Measurements from ENCODE around the gene DNAJC25. TPM values are rescaled to one million over a fixed set of nuclear protein-coding genes. Genes with fewer than 3 reads are reported as not detected.
"Not testable (repeated sequence)": the region's sequence is repeated elsewhere in the genome, so short reads cannot be mapped to it uniquely, and the experiment has no call there.

The DNAJC25 gene
- total and polyA plus RNA-seq, 3 experiments from 2014 or later, result 2.0 to 6.0 (median 5.7) TPM

DNA sequence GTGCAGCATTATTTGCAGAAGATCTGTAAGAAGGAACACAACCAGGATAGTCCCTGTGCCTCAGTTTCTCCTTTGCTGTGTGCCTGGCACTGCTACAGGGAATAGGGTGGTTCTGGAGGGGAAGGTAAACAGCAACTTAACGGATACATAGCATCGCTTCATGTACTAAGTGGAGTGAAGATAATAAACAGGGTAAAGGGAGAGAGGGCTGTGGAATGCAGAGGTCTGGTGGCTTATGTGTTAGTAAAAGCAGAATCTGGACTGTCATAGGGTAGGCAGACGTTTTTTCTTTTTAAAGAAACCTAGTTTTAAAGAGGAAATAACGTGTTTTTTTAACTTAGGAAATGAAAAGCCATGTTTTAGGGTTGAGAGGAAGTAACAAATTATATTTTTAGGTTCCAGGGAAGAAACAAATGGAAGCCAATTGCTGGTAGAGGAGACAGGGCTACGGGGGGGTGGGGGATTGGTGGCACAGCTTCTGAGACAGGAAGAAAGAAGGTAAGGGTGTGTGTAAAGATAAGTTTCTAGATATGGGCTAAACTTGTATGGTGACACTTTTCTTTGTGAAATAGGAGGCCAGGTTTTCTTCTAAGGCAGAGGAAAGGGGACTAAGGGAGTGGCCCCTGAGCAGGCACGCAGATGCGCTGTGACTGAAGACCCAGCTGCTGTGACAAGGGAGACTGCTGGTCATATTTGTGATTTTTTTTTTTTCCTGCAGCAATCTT, 31.6 kb downstream of the DNAJC25 start:
- H3K4me3 ChIP-seq (ENCODE audit: low read length), result peak overlapping the region; percentile 82

DNA sequence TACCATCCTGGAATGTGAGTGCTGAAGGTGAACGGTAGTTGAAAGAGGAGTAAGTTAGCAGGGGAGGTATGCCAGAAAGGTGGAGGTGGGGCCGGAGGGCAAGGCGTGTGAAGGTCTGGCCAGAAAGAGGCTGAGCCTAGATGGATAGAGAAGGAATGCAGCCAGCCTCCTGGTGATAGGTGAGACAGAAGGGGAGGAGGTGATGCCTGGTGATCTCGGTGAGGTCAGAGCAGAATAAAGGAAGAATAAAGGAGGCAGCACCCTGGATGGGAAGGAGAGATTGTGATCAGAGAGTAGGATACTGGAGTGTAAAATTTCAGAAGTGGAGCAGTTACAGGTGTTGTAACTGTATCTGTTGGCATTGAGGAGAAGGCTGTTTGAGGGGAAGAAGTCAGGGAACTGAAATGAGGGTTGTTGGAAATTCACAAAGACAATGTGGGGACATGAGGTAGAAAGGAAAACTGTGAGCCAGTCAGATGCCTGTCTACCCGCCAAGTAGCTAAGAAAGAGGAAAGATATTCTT, 32.2 kb downstream of the DNAJC25 start:
- DNase-seq, result no peak
- Mint-ChIP-seq H3K4me1 (peaks cover 27 to 48% (median 47%) of the 10 kb centered on the region in 3 donors), H3K27me3 (no peaks in the 10 kb centered on the region), H3K4me3 (peak overlapping the region; percentile 93 to 98 (median 96)), H3K9me3 (no peaks in the 10 kb centered on the region), H3K27ac (peak overlapping the region; percentile 31 to 98 (median 88)), H3K36me3 (peaks cover 0 to 30% (median 4%) of the 10 kb centered on the region in 3 donors)
- H3K27ac ChIP-seq (ENCODE audit: low read depth, low read length), result peak overlapping the region; percentile 62
- H3K27me3 ChIP-seq (ENCODE audit: insufficient read depth, low read length, poor library complexity, severe bottlenecking), result no peaks in the 10 kb centered on the region
- H3K4me1 ChIP-seq (ENCODE audit: insufficient read depth, low read length), result peaks cover 30% of the 10 kb centered on the region
- no peaks in the 10 kb centered on the region for H3K36me3 ChIP-seq (ENCODE audit: insufficient read depth, low read length)
- H3K4me3 ChIP-seq (ENCODE audit: low read length), result peak overlapping the region; percentile 82
- no peaks in the 10 kb centered on the region for H3K9me3 ChIP-seq (ENCODE audit: low read length)
- POLR2A ChIA-PET, result no interaction called here
- CTCF ChIA-PET, result no interaction called here

More for the DNA sequence above, 31.6 kb downstream of the DNAJC25 start:
- H3K9me3 ChIP-seq (ENCODE audit: low read length), result no peaks in the 10 kb centered on the region
- POLR2A ChIA-PET, result interaction anchor here (1.0 to 2.0 kb wide), 2 partner anchors 32 to 1089 kb away, joined by 4 to 10 read pairs; partner anchors contain the start of gene DNAJC25
- Mint-ChIP-seq H3K27ac (peak overlapping the region; percentile 31 to 98 (median 88)), H3K27me3 (no peaks in the 10 kb centered on the region), H3K36me3 (peaks cover 0 to 26% (median 4%) of the 10 kb centered on the region in 3 donors), H3K4me1 (peaks cover 27 to 48% (median 47%) of the 10 kb centered on the region in 3 donors), H3K9me3 (no peaks in the 10 kb centered on the region), H3K4me3 (peak overlapping the region; percentile 93 to 98 (median 96))
- H3K4me1 ChIP-seq (ENCODE audit: insufficient read depth, low read length), result peaks cover 30% of the 10 kb centered on the region
- peak in 1 of 5 donors; percentile 20 for DNase-seq
- peak overlapping the region; percentile 62 for H3K27ac ChIP-seq (ENCODE audit: low read depth, low read length)
- H3K27me3 ChIP-seq (ENCODE audit: insufficient read depth, low read length, poor library complexity, severe bottlenecking), result no peaks in the 10 kb centered on the region
- H3K36me3 ChIP-seq (ENCODE audit: insufficient read depth, low read length), result no peaks in the 10 kb centered on the region
- CTCF ChIA-PET, result interaction anchor here (1.5 kb wide), 1 partner anchor 9 kb away, joined by 4 read pairs; no protein-coding TSS in a partner anchor

DNA sequence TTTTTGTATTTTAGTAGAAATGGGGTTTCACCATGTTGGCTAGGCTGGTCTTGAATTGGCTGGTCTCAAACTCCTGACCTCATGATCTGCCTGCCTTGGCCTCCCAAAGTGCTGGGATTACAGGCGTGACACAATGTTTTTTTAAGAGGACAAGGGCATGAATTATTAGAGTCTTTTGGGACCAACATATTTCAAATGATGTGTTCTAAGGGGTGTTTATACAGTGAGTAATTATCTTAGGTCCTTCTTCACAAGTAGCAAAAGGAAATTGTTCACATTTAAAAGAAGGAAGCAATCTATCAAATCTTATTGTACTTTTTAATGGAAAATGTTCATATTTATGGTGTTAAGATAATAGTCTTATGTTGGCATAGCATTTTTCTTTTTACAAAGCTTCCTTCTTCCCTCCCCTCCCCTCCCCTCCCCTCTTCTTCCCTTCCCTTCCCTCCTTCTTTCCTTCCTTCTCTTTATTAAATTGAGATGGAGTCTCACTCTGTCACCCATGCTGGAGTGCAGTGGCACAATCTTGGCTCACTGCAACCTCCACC, 37.0 kb downstream of the DNAJC25 start:
- no peak overlapping the region for H3K4me3 ChIP-seq (ENCODE audit: low read length)
- peaks cover 21% of the 10 kb centered on the region for H3K4me1 ChIP-seq (ENCODE audit: insufficient read depth, low read length)
- Mint-ChIP-seq H3K4me3 (no peak overlapping the region), H3K27me3 (no peaks in the 10 kb centered on the region), H3K4me1 (peaks cover 11 to 26% (median 21%) of the 10 kb centered on the region in 3 donors), H3K36me3 (peaks cover 0 to 46% (median 9%) of the 10 kb centered on the region in 3 donors), H3K27ac (peak overlapping the region in 1 of 8 donors; percentile 42), H3K9me3 (no peaks in the 10 kb centered on the region)
- POLR2A ChIA-PET, result no interaction called here
- CTCF ChIA-PET, result no interaction called here
- no peaks in the 10 kb centered on the region for H3K9me3 ChIP-seq (ENCODE audit: low read length)
- no peak overlapping the region for H3K27ac ChIP-seq (ENCODE audit: low read depth, low read length)
- no peak for DNase-seq
- no peaks in the 10 kb centered on the region for H3K36me3 ChIP-seq (ENCODE audit: insufficient read depth, low read length)
- no peaks in the 10 kb centered on the region for H3K27me3 ChIP-seq (ENCODE audit: insufficient read depth, low read length, poor library complexity, severe bottlenecking)

DNA sequence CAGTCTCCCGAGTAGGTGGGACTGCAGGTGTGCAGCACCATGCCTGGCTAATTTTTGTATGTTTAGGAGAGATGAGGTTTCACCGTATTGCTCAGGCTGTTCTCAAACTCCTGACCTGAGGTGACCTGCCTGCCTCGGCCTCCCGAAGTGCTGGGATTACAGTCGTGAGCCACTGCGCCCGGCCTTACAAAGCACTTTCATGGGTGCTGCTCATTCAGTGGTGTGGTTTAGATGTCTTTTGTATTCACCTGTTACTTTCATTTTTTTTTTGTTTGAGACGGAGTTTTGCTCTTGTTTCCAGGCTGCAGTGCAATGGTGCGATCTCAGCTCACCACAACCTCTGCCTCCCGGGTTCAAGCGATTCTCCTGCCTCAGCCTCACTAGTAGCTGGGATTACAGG, 37.5 kb downstream of the DNAJC25 start:
- CTCF ChIA-PET; H3K27ac ChIP-seq (ENCODE audit: low read depth, low read length); H3K27me3 Mint-ChIP-seq; H3K9me3 ChIP-seq (ENCODE audit: low read length); POLR2A ChIA-PET; H3K27me3 ChIP-seq (ENCODE audit: insufficient read depth, low read length, poor library complexity, severe bottlenecking); H3K4me3 ChIP-seq (ENCODE audit: low read length); H3K36me3 ChIP-seq (ENCODE audit: insufficient read depth, low read length); H3K4me3 Mint-ChIP-seq; DNase-seq; H3K9me3 Mint-ChIP-seq: not testable (repeated sequence)
- Mint-ChIP-seq H3K36me3 (peaks cover 0 to 43% (median 7%) of the 10 kb centered on the region in 3 donors), H3K27ac (peak overlapping the region in 1 of 8 donors; percentile 42), H3K4me1 (peaks cover 6 to 21% (median 16%) of the 10 kb centered on the region in 3 donors)
- peaks cover 16% of the 10 kb centered on the region for H3K4me1 ChIP-seq (ENCODE audit: insufficient read depth, low read length)

DNA sequence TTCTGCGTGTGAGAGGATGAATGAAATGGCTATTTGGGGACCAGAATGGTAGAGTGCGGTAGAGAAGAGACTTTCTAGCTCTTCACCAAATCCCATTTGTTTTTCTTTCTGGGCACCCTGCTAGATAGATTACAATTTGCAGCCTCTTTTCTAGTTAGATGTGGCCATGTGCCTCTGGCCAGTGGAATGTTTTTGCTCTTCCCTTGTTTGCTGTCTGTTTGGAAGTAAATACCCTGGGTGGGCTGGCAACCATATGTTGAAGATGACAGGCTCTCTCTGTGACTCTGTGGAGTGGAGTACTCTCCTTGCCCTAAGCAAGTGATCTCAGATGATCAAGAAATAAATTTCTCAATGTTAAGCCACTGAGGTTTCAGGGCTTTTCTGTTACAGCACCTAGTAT, 43.2 kb downstream of the DNAJC25 start:
- no peaks in the 10 kb centered on the region for H3K9me3 Mint-ChIP-seq
- ChIA-PET CTCF (no interaction called here), POLR2A (no interaction called here)
- H3K9me3 ChIP-seq (ENCODE audit: low read length), result no peaks in the 10 kb centered on the region
- no peak overlapping the region for H3K4me3 ChIP-seq (ENCODE audit: low read length)
- no peak for DNase-seq
- no peak overlapping the region for H3K27ac Mint-ChIP-seq
- no peaks in the 10 kb centered on the region for H3K36me3 ChIP-seq (ENCODE audit: insufficient read depth, low read length)
- no peak overlapping the region for H3K27ac ChIP-seq (ENCODE audit: low read depth, low read length)
- no peaks in the 10 kb centered on the region for H3K4me1 ChIP-seq (ENCODE audit: insufficient read depth, low read length)
- peaks cover 0 to 41% (median 18%) of the 10 kb centered on the region in 3 donors for H3K36me3 Mint-ChIP-seq
- no peaks in the 10 kb centered on the region for H3K4me1 Mint-ChIP-seq
- H3K27me3 Mint-ChIP-seq, result no peaks in the 10 kb centered on the region
- H3K27me3 ChIP-seq (ENCODE audit: insufficient read depth, low read length, poor library complexity, severe bottlenecking), result no peaks in the 10 kb centered on the region
- no peak overlapping the region for H3K4me3 Mint-ChIP-seq

GRCh38 chr9:111676116-111676515, 45.0 kb downstream of the DNAJC25 start:
- no peak for DNase-seq
- Histone ChIP-seq H3K27ac (ENCODE audit: low read depth, low read length) (no peak overlapping the region), H3K36me3 (ENCODE audit: insufficient read depth, low read length) (no peaks in the 10 kb centered on the region), H3K4me3 (ENCODE audit: low read length) (no peak overlapping the region), H3K4me1 (ENCODE audit: insufficient read depth, low read length) (no peaks in the 10 kb centered on the region), H3K9me3 (ENCODE audit: low read length) (no peaks in the 10 kb centered on the region), H3K27me3 (ENCODE audit: insufficient read depth, low read length, poor library complexity, severe bottlenecking) (no peaks in the 10 kb centered on the region)
- H3K9me3 Mint-ChIP-seq, result no peaks in the 10 kb centered on the region
- H3K4me1 Mint-ChIP-seq, result no peaks in the 10 kb centered on the region
- no peak overlapping the region for H3K27ac Mint-ChIP-seq
- H3K4me3 Mint-ChIP-seq, result no peak overlapping the region
- peaks cover 0 to 33% (median 14%) of the 10 kb centered on the region in 3 donors for H3K36me3 Mint-ChIP-seq
- CTCF ChIA-PET, result no interaction called here
- POLR2A ChIA-PET, result no interaction called here
- no peaks in the 10 kb centered on the region for H3K27me3 Mint-ChIP-seq

GRCh38 chr9:111678293-111678692, 47.2 kb downstream of the DNAJC25 start:
- H3K4me3 Mint-ChIP-seq, result no peak overlapping the region
- Histone ChIP-seq H3K27me3 (ENCODE audit: insufficient read depth, low read length, poor library complexity, severe bottlenecking) (no peaks in the 10 kb centered on the region), H3K36me3 (ENCODE audit: insufficient read depth, low read length) (no peaks in the 10 kb centered on the region), H3K4me3 (ENCODE audit: low read length) (no peak overlapping the region), H3K27ac (ENCODE audit: low read depth, low read length) (no peak overlapping the region), H3K4me1 (ENCODE audit: insufficient read depth, low read length) (no peaks in the 10 kb centered on the region), H3K9me3 (ENCODE audit: low read length) (no peaks in the 10 kb centered on the region)
- no peak overlapping the region for H3K27ac Mint-ChIP-seq
- no peaks in the 10 kb centered on the region for H3K27me3 Mint-ChIP-seq
- no peaks in the 10 kb centered on the region for H3K9me3 Mint-ChIP-seq
- H3K4me1 Mint-ChIP-seq, result no peaks in the 10 kb centered on the region
- no peak for DNase-seq
- CTCF ChIA-PET, result no interaction called here
- H3K36me3 Mint-ChIP-seq, result peaks cover 0 to 29% (median 13%) of the 10 kb centered on the region in 3 donors
- POLR2A ChIA-PET, result no interaction called here

DNA sequence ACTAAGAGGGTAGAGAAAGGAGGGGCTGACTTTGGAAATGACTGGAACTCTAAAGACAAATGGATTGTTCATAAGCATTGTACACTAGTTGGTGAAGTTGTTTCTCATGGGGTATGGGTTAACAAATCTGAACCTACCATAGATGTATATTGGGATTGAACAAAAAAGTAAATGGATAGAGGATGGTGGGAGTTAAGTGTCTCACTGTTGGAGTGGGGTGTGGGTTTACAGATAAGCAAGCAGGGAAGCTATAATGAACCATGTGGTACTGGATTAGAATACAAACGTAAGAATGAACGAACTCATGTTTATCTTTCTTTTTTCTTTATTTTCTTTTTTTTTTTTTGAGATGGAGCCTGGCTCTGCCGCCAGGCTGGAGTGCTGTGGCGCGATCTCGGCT, 48.1 kb downstream of the DNAJC25 start:
- DNase-seq, result no peak
- H3K36me3 Mint-ChIP-seq, result peaks cover 0 to 29% (median 13%) of the 10 kb centered on the region in 3 donors
- CTCF ChIA-PET, result no interaction called here

More for the DNA sequence above, 48.1 kb downstream of the DNAJC25 start:
- Histone ChIP-seq H3K4me3 (ENCODE audit: low read length) (no peak overlapping the region), H3K9me3 (ENCODE audit: low read length) (no peaks in the 10 kb centered on the region), H3K27ac (ENCODE audit: low read depth, low read length) (no peak overlapping the region), H3K36me3 (ENCODE audit: insufficient read depth, low read length) (no peaks in the 10 kb centered on the region), H3K27me3 (ENCODE audit: insufficient read depth, low read length, poor library complexity, severe bottlenecking) (no peaks in the 10 kb centered on the region), H3K4me1 (ENCODE audit: insufficient read depth, low read length) (no peaks in the 10 kb centered on the region)
- Mint-ChIP-seq H3K4me1 (no peaks in the 10 kb centered on the region), H3K9me3 (no peaks in the 10 kb centered on the region), H3K4me3 (no peak overlapping the region), H3K27me3 (no peaks in the 10 kb centered on the region), H3K27ac (no peak overlapping the region)
- POLR2A ChIA-PET, result no interaction called here

Measured in CD8-positive, alpha-beta memory T cell (primary cell).